KBM-7 (cell line): ENCODE data around the gene SRMS.

ENCODE experiments used
- DNase-seq: peaks from one replicate; pipeline ENCODE4 v3.0.0-alpha.2; 2015
- in situ Hi-C: fragments of 300-500 bp; cut with MboI; formaldehyde crosslinking; loops from 2 replicates; pipeline ENCODE4 v1.14.3; 2020; ENCODE audit warnings: low sequenced_read_pairs, low pct_unique_long_range_greater_than_20kb, mixed read lengths

SRMS gene

GRCh38 chr20:63531686-63532448 lies 15.7 kb downstream of the SRMS start:
- DNase-seq, result no peak
- in situ Hi-C loops, result no loop called here

- in situ Hi-C loops, result no loop called here
- no peak for DNase-seq
Observed at GRCh38 chr20:63530788-63531160, 16.8 kb downstream of the SRMS start.

- DNase-seq, result no peak
- in situ Hi-C loops, result no loop called here
Observed at GRCh38 chr20:63529861-63530787, 17.4 kb downstream of the SRMS start.

- DNase-seq, result no peak
Observed at GRCh38 chr20:63529180-63529860, 18.2 kb downstream of the SRMS start.

GRCh38 chr20:63527184-63527583 lies 20.4 kb downstream of the SRMS start:
- in situ Hi-C loops, result no loop called here
- DNase-seq, result no peak

More at GRCh38 chr20:63529180-63529860, 18.2 kb downstream of the SRMS start:
- in situ Hi-C loops, result no loop called here

GRCh38 chr20:63525971-63526370 lies 21.6 kb downstream of the SRMS start:
- in situ Hi-C loops, result no loop called here
- DNase-seq, result peak; percentile 43

- no peak for DNase-seq
Observed at GRCh38 chr20:63525185-63525584, 22.4 kb downstream of the SRMS start.

GRCh38 chr20:63522981-63523611 lies 24.5 kb downstream of the SRMS start:
- in situ Hi-C loops, result no loop called here

More at GRCh38 chr20:63525185-63525584, 22.4 kb downstream of the SRMS start:
- in situ Hi-C loops, result no loop called here

GRCh38 chr20:63522091-63522868 lies 25.3 kb downstream of the SRMS start:
- in situ Hi-C loops, result no loop called here

More at GRCh38 chr20:63522981-63523611, 24.5 kb downstream of the SRMS start:
- no peak for DNase-seq

GRCh38 chr20:63521602-63522001 lies 25.9 kb downstream of the SRMS start:
- in situ Hi-C loops, result no loop called here
- no peak for DNase-seq

More at GRCh38 chr20:63522091-63522868, 25.3 kb downstream of the SRMS start:
- DNase-seq, result no peak

- DNase-seq, result peak; percentile 47
- in situ Hi-C loops, result no loop called here
Observed at GRCh38 chr20:63520934-63521601, 26.5 kb downstream of the SRMS start.

GRCh38 chr20:63520504-63520933 lies 27.0 kb downstream of the SRMS start, which contains the start of gene PPDPF:
Gene PPDPF, plus strand, starts transcription at chr20:63520765. Its CDS starts 544 bp downstream, at chr20:63521309.
- in situ Hi-C loops, result no loop called here

GRCh38 chr20:63519668-63520503 lies 27.7 kb downstream of the SRMS start:
- peak; percentile 66 for DNase-seq
- in situ Hi-C loops, result no loop called here

More at GRCh38 chr20:63520504-63520933, 27.0 kb downstream of the SRMS start, which contains the start of gene PPDPF:
- peak; percentile 65 for DNase-seq

GRCh38 chr20:63518946-63519667 lies 28.4 kb downstream of the SRMS start:
- in situ Hi-C loops, result no loop called here
- no peak for DNase-seq

GRCh38 chr20:63518351-63518861 lies 29.1 kb downstream of the SRMS start:
- in situ Hi-C loops, result no loop called here
- DNase-seq, result no peak
